CD1c-positive myeloid dendritic cell (primary cell): Measurements from ENCODE around the gene MIEN1.
"Not testable (repeated sequence)": the region's sequence is repeated elsewhere in the genome, so short reads cannot be mapped to it uniquely, and the experiment has no call there.

Source experiments
- DNase-seq: peaks from one replicate; pipeline ENCODE4 v3.0.0-alpha.2; 2016; ENCODE audit errors: extremely low spot score

The MIEN1 gene

GRCh38 chr17:39739885-39740356, 9.6 kb upstream of the MIEN1 start:
- no peak for DNase-seq

- no peak for DNase-seq
Observed at GRCh38 chr17:39738983-39739884, 8.9 kb upstream of the MIEN1 start.

GRCh38 chr17:39738568-39738901, 8.2 kb upstream of the MIEN1 start:
- DNase-seq = no peak

DNA sequence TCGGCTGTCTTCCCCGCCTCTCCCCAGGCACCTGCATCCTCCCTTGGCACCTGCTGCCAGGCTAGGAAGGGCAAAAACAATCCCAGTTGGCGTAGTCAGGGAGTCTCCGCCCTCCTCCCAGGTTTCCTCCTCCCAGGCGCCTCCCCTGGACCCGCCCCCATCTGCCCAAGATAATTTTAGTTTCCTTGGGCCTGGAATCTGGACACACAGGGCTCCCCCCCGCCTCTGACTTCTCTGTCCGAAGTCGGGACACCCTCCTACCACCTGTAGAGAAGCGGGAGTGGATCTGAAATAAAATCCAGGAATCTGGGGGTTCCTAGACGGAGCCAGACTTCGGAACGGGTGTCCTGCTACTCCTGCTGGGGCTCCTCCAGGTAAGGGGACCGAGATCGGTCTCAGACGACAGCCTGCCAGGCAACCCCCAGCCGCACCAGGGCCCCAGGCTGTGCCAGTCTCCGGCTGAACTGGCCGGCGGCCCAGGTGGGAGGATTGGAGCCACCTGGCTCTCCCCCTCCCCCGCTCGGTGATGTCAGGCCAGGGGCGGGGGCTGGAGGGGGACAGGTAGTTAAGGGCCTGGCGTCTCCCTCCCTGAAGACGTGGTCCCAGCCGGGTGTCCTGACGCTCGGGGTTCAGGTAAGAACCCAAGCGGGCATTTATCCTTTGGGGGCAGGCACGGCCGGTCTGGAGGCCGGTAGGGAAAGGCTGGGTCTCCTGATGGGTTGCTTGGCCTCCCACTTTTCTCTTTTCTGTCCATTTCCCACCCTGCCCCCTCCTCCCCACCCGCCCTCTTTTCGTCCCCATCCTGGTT, 7.6 kb upstream of the MIEN1 start, which contains the start of gene GRB7:
Gene GRB7 (plus strand): TSS at position 179 of the 808 bp plus-strand sequence. CDS start 4,364 bp downstream, outside the sequence.
- DNase-seq = no peak

GRCh38 chr17:39737206-39737759, 7.0 kb upstream of the MIEN1 start:
- DNase-seq = no peak

DNA sequence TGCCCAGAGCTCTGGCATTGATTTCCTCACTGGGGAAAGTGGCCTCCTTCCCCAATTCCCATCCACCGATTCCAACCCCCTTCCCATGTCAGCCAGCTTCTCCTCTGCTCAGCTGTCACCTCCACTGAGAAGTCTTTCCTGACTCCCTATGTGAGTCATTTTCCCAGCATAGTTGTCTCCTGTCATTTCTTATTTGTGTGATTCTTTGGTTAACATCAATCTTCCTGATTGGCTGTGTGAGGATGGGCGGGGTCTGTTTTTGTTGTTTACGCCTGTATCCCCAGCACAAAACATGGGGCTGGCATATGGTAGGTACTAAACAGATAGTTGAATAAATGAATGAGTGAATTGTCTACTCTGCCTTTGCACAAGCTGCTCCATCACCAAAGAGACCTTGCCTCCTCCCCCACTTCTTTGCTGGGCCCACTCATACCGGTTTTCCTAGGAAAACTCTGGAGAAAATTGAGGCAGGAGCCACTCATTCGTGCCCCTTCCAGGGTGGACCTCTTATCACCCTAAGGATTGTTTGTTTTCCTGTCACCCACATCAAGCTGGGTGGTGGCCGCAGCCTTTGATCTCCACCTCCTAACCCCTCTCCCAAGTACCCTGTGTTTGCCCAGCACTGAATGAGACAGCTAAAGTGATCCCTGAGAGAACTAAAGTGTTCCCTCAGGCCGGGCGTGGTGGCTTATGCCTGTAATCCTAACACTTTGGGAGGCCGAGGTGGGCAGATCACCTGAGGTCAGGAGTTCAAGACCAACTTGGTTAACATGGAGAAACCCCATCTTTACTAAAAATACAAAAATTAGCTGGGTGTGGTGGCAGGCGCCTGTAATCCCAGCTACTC, 6.2 kb upstream of the MIEN1 start:
- DNase-seq = no peak

- no peak for DNase-seq
Observed at GRCh38 chr17:39735882-39736281, 5.5 kb upstream of the MIEN1 start.

DNA sequence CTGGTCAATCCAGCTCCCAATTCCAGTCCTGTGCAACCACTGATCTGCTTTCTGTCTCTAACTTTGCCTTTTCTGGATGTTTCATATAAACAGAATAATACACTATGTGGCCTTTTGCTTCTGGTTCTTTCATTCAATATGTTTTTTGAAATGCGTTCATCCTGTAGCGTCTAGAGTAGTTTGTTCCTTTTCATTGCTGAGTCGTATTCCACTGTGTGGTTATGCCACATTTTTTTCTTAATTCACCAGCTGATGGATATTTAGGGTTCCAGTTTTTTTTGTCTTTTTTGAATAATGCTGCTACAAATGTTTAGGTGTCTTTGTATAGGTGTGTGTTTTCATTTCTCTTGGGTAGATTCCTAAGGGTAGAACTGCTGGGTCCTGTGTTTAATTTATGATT, 2.3 kb upstream of the MIEN1 start:
- DNase-seq = no peak

DNA sequence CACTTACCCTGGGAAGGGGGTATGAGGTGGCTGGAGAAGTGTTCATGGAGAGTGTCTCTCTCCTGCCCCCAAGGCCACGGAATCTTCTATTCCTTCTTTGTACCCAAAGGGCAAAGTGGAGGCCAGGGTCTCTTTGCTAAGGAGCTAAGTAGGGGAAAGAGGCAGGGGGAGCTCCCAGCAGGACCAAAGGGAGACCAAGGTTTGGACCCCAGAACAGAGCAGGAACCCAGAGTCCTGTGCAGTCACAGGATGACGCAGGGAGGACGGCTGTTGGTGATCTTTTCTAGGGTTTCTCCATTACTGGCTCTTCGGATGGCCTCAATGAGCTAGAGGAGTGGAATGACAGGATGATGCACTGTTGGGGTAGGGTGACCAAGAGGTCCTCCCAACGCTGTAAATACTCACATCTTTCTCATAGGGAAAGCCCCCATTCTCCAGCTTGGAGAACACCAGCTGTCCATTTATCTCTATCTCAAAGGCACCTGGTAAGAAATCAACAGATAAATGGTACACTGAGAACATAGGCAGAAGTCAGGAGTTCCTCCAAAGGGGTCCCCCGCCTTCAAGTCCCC, 966 bp downstream of the MIEN1 start:
- DNase-seq = no peak

DNA sequence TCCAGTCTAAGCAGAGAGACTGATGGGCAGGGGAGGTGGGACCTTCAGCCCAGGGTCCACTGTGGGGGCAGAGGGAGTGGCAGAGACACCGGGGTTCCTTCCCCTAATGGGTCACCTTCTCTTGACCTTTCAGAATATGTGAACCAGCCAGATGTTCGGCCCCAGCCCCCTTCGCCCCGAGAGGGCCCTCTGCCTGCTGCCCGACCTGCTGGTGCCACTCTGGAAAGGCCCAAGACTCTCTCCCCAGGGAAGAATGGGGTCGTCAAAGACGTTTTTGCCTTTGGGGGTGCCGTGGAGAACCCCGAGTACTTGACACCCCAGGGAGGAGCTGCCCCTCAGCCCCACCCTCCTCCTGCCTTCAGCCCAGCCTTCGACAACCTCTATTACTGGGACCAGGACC, 2.8 kb downstream of the MIEN1 start:
- DNase-seq = no peak

DNA sequence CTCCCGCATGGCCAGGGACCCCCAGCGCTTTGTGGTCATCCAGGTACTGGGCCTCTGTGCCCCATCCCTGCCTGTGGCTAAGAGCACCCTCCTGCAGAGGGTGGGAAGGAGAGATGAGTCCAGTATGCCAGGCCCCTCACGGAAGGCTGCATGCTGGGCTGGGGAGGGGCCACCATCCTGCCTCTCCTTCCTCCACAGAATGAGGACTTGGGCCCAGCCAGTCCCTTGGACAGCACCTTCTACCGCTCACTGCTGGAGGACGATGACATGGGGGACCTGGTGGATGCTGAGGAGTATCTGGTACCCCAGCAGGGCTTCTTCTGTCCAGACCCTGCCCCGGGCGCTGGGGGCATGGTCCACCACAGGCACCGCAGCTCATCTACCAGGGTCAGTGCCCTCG, 3.7 kb downstream of the MIEN1 start:
- no peak for DNase-seq

DNA sequence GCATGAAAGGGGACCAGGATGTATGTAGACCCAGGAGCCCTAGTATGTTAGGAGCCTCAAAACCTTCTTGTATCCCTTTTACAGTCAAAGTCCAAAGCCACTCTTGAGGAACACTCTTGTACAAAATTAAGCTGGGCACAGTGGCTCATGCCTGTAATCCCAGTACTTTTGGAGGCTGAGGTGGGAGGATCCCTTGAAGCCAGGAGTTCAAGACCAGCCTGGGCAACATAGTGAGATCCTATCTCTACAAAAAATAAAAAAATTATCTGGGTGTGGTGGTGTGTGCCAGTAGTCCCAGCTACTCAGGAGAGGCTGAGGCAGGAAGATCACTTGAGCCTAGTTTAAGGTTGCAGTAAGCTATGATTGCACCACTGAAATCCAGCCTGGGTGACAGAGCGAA, 4.4 kb downstream of the MIEN1 start:
- DNase-seq = not testable (repeated sequence)

DNA sequence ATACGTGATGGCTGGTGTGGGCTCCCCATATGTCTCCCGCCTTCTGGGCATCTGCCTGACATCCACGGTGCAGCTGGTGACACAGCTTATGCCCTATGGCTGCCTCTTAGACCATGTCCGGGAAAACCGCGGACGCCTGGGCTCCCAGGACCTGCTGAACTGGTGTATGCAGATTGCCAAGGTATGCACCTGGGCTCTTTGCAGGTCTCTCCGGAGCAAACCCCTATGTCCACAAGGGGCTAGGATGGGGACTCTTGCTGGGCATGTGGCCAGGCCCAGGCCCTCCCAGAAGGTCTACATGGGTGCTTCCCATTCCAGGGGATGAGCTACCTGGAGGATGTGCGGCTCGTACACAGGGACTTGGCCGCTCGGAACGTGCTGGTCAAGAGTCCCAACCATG, 5.6 kb downstream of the MIEN1 start:
- no peak for DNase-seq

DNA sequence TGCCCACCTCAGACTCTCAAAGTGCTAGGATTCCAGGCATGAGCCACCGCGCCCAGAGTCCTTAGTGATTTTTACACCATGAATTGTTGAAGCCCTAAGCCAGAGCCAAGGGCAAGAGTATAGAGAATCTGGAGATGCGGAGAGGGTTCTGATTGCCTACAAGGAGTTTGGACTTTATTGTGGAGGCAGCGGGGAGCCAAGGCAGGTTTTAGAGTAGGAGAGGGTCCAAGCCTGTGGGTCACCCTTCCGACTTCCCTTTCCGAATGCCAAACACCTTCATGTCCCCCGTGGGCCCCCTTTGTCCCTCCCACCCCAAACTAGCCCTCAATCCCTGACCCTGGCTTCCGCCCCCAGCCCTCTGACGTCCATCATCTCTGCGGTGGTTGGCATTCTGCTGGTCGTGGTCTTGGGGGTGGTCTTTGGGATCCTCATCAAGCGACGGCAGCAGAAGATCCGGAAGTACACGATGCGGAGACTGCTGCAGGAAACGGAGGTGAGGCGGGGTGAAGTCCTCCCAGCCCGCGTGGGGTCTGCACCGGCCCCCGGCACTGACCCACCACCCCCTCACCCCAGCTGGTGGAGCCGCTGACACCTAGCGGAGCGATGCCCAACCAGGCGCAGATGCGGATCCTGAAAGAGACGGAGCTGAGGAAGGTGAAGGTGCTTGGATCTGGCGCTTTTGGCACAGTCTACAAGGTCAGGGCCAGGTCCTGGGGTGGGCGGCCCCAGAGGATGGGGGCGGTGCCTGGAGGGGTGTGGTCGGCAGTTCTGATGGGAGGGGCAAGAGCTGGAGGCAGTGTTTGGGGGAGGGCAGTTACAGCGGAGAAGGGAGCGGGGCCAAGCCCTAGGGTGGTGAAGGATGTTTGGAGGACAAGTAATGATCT, 7.1 kb downstream of the MIEN1 start:
- DNase-seq = no peak

GRCh38 chr17:39722104-39722503, 8.2 kb downstream of the MIEN1 start:
- no peak for DNase-seq

DNA sequence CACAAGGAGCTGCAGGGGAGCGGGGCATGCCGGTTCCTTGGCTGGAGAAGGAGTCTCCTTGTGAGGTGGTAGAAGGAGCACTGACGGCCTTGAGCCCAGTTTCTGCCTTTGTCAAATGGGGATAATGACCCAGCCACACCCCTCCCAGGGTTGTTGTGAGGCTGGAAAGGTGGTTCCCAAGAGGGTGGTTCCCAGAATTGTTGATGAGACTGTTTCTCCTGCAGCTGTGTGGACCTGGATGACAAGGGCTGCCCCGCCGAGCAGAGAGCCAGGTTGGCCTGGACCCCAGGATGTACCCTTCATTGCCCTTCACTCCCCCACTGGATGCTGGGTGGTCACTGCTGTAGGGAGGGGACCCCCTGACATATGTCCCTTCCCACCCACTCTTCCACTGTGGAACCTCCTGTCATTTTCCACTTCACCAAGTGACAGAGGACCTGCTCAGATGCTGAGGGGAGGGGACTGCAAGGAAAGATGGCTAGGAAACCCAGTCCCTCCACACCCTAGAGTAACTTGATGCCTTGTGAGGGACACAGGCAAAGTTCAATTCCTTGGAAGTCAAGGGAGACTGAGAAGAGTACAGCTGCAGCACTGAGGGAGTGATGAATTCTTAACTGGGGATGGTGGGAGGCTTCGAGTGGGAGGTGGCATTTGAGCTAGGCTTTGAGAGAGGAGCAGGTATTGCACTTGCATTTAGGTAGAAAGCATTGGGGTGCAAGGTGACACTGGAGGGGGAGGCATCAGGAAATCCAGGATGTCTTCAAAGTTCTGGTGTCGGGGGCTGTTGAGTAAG, 10.6 kb downstream of the MIEN1 start:
- no peak for DNase-seq

GRCh38 chr17:39717660-39718059, 12.7 kb downstream of the MIEN1 start:
- DNase-seq = no peak

GRCh38 chr17:39716879-39717536, 13.3 kb downstream of the MIEN1 start:
- DNase-seq = no peak
